Fibroblast of mammary gland (primary cell): ENCODE data around the gene RUVBL2.

Experiments used
- DNase-seq: peaks from one replicate; pipeline ENCODE4 v3.0.0-alpha.2; 2010; ENCODE audit warnings: low read depth
- H3K4me3 ChIP-seq: 2 replicates; pipeline ENCODE4 v1.5.1; 2011; ENCODE audit warnings: low read depth, mild to moderate bottlenecking, low read length, moderate library complexity; ENCODE audit not compliant: control insufficient read depth
- TF ChIP-seq, protein P1 (sequence below): conservative IDR thresholded peaks from 2 replicates; pipeline ENCODE4 v1.5.1; 2011; ENCODE audit warnings: low read depth, low read length, inconsistent platforms; ENCODE audit not compliant: control insufficient read depth, insufficient read depth

The RUVBL2 gene

DNA sequence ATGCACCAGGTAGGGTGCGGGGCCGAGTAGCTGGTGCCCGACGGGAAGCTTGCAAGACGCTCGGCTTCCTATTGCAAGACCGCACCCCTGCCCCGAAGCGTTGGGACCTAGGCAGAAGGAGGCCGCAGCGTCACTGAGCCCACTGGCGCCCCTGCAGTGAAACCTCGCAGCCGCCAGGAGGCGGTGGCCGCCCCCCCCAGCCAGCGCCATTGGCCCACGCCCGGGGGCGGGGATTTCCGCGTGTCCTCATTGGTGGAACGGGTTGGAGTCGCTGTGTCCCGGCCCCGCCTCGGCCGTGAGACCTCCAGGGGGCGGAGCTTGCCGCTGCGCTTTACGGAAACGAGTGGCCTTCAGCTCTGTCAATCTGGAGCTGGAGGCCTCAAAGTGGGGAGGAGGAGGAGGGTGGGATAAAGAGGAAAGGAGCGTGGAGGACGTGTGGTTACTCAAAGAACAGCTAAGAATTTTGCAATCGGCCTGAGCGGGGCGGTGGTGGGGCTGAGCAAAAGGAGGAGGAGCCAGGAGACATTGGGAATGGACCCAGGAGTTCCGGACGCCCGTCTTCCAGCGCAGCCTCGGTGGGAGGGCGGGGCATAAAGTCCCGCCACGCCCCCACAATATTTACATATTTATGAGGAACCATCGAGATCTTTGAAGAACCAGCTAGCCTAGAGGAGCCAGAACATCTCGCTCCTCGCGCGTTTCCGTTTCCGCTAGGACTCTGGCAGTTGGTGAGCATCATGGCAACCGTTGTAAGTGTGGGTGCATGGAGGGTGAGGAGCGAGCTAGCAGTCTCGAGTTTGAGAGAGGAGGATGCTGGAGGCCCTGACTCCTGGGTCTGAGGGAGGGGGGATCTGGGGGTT lies at the start of gene RUVBL2, which contains the start of gene GYS1:
Gene RUVBL2 (plus strand): TSS at position 713 of the 860 bp plus-strand sequence. CDS start 25 bp downstream, at position 738.
Gene GYS1 (minus strand): TSS at position 135 of the 860 bp plus-strand sequence. CDS start 197 bp downstream, outside the sequence.
- H3K4me3 ChIP-seq: peak within 1 kb of the TSS; percentile 95
- TF ChIP-seq, protein P1, sequence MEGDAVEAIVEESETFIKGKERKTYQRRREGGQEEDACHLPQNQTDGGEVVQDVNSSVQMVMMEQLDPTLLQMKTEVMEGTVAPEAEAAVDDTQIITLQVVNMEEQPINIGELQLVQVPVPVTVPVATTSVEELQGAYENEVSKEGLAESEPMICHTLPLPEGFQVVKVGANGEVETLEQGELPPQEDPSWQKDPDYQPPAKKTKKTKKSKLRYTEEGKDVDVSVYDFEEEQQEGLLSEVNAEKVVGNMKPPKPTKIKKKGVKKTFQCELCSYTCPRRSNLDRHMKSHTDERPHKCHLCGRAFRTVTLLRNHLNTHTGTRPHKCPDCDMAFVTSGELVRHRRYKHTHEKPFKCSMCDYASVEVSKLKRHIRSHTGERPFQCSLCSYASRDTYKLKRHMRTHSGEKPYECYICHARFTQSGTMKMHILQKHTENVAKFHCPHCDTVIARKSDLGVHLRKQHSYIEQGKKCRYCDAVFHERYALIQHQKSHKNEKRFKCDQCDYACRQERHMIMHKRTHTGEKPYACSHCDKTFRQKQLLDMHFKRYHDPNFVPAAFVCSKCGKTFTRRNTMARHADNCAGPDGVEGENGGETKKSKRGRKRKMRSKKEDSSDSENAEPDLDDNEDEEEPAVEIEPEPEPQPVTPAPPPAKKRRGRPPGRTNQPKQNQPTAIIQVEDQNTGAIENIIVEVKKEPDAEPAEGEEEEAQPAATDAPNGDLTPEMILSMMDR: peak; percentile 68
- peak; percentile 99 for DNase-seq

DNA sequence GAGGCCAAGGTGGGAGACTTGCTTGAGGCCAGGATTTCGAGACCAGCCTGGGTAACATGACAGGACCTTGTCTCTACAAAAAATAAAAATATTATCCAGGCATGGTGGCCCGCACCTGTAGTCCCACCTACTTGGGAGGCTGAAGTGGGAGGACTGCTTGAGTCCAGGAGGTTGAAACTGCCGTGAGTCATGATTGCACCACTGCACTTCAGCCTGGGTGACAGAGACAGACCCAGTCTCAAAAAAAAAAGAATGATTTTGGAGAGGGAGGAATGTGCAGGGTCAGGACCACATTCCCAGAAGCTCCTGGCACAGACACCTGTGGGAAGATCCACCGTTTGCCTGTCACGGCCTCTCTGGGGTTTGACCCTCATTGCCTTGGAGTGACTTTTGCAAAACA lies 48.3 kb upstream of the RUVBL2 start:
- no peak for DNase-seq
- TF ChIP-seq, protein P1: no peak
- no peak overlapping the region for H3K4me3 ChIP-seq

DNA sequence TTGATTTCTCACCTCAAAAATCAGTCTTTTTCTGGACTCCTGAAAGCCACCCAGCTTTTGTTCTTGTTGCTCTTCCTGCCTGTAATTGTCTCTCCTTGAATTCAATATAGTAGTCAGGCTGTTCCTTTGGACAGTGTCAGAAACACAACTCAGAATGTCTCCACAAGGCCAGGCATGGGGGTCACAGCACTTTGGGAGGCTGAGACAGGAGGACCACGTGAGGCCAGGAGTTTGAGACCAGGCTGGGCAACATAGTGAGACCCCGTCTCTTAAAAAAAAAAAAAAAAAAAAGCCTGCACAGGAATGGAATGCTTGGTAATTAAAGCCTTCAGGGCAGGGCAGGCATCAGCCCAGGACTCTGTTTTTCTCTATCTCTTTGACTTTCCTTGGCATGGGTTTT lies 47.9 kb upstream of the RUVBL2 start:
- H3K4me3 ChIP-seq: no peak overlapping the region
- TF ChIP-seq, protein P1: no peak
- DNase-seq: no peak

DNA sequence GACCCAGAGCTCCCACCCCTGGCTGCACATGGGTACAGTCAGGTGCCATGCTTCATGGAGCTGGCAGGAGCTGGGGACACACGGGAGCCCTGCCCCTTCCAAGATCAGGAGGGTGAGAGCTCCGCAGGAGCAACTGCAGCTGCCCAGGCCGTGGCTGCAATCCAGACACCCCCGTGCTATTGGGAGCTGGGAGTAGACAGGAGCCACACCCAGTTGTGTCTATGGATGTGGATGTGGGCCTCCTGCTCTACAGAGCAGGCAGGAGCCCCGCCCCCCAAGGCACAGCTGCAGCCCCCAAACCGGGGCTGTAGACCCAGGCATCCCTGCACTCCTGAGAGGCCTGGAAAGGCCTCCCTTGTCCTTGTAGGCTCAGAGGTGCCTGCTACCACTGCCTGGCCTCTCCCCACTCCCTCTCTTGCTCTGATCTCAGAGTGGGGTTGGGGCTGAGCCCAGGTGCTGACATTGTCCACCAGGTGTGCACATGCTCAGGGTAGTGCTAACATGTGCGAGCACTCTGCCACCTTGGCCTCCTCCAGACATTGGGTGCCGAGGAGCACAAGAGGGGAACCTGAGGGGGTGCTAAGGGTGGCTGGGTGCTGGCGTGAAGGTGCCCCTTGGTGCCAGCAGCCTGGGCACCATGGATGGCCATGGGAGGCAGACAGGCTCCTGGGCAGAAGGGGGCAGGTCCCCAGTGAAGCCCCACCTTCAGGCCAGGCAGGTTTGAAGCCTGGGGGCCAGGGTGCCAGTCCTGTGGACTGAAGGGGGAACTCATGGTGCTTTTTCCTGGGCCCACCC lies 47.0 kb upstream of the RUVBL2 start:
- TF ChIP-seq, protein P1: no peak
- DNase-seq: no peak
- H3K4me3 ChIP-seq: no peak overlapping the region

DNA sequence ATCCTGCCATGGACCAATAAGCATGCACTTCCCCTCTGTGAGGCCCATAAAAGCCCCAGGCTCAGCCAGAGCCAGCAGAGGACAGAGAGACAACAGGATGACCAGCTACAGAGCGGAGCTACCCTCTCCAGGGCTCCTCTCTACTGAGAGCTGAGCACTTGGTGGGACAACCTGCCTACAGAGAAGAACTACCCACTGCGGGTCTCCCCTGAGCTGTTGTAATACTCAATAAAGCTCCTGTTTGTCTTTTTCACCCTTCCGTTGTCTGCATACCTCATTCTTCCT lies 46.5 kb upstream of the RUVBL2 start:
- H3K4me3 ChIP-seq: no peak overlapping the region
- no peak for DNase-seq
- TF ChIP-seq, protein P1: no peak

DNA sequence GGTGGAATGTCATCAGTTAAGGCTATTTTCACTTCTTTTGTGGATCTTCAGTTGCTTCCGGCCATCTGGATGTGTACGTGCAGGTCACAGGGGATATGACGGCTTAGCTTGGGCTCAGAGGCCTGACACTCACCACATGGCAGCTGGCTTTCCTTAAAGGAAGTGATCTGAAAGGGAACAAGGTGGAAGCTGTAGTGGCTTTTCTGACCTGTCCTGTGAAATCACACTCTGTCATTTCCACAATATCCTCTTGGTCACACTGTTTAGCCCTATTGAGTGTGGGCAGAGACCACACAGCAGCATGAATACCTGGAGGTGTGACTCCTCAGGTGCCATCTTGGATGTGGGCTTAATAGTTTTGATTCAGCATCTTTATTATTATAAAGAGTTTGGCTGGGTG lies 43.5 kb upstream of the RUVBL2 start:
- DNase-seq: no peak
- TF ChIP-seq, protein P1: no peak
- no peak overlapping the region for H3K4me3 ChIP-seq
